COLO668 (cell line): ENCODE results near the gene PRRT2.
A peak's percentile ranks its signal among the peaks of the same experiment; 100 is the strongest.
"Not testable (repeated sequence)": the region's sequence is repeated elsewhere in the genome, so short reads cannot be mapped to it uniquely, and the experiment has no call there.

Source experiments
- DNase-seq: peaks from one replicate; lab custom pipeline; 2025; ENCODE audit not compliant: unreplicated experiment; lab: John Stamatoyannopoulos, UW

PRRT2 gene

DNA sequence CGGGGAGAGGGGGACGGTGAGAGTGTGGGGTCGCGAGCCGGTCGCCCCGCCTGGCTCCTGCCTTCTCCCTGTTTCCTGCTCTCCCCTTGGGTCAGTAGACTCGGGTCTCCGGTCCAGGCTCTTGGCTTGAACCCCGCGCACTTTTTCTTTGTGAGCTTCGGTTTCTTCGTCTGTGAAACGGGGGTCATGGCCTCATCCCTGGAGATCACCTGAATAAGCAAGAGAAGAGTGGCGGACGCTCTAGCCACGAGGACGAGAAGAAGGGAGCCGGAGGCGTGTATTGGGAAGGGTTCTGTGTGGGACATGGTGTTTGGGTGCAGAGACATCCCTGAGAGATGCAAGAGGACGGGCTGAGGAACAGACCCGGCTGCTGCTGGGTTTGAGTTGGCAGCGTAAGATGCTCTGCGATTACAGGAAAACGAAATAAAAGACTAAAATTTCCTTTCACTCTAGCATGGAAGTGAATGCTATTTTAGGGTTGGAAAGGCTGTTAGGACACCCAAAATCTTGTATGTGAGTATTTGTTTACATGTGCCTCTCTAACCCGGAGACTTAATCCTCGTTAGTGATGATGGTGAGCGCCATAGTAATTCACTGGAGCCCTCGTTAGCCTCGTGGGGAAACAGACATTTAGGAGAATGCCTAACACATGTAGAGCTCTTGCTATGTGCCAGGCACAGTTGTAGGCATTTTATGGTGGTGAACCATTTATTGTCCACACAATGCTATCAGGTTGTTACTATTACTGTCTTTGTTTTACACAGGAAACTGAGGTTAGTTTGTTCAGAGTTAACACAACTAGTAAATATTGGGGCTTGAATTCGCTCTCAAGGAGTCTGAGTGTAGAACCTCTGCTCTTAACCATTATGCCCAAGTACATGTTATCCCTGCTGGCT lies 20.8 kb upstream of the PRRT2 start:
- no peak for DNase-seq

DNA sequence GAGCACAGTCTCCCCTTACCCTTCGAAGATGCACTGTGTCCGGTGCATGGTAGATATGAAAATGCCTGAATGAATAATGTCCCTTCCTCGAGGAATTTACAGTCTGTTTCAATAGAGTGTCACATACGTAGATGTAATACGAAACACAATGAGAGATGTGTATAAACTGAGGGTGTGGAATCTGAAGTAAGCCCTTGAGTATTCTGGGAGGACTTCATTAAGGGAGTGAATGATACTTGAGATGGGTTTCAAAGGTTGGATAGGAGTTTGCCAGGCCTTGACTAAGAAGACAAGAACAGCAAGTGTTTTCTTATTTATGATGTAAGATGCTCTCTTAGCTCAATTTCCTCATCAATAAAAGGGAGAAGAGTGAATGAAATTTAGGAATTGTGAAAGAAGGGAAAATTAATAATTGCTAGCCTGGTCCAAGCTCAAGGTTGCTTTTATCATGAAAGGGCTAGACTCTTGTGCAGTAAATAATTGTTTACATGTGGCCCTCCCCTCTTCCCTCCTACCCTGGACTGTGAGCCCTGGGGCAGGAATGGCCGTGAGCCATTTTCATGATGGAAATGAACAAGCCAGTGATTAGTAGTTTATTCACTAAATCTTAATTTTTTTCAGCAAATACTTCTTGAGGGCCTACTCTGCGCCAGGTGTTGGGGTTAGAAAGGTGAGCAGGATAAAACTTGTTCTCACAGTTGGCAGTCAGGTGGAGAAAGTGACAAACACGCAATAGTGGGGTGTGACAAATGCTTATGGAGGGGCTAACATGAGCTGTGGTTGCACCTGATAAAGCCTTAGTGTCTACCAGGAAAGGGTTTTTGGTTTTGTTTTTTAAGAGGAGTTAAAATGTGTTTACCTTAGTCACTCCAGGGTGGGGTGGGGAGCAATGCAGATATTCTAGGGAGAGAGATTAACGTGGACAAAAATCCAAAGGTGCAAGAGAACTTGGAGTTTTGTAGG lies 19.9 kb upstream of the PRRT2 start:
- no peak for DNase-seq

DNA sequence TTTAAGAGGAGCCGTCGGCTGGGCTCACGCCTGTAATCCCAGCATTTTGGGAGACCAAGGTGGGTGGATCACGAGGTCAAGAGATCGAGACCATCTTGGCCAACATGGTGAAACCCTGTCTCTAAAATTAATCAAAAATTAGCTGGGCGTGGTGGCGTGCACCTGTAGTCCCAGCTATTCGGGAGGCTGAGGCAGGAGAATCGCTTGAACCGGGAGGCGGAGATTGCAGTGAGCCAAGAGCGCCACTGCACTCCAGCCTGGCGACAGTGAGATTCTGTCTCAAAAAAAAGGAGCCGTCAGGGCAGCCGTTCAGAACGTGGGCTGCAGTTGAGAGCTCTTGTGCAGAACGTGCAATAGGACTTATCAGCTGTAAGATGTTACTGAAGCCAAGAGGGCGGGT lies 18.8 kb upstream of the PRRT2 start:
- DNase-seq = not testable (repeated sequence)

DNA sequence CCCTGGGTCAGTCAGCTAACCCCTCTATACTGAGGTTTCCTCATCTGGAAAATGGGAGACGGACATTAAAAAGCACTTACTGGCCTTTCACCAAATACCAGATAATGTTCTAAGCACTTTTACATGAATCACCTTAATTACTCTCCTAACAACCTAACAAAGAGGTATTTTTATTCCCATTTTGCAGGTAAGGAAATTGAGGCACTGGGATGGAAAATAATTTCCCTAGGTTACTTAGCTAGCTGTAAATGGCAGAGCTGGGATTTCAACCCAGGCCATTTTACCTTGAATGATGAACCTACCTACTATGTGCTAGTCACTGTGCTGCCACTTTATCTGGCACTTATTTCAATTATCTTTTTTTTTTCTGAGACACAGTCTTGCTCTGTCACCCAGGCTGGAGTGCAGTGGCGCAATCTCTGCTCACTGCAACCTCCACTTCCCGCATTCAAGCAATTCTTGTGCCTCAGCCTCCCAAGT lies 17.7 kb upstream of the PRRT2 start:
- no peak for DNase-seq

DNA sequence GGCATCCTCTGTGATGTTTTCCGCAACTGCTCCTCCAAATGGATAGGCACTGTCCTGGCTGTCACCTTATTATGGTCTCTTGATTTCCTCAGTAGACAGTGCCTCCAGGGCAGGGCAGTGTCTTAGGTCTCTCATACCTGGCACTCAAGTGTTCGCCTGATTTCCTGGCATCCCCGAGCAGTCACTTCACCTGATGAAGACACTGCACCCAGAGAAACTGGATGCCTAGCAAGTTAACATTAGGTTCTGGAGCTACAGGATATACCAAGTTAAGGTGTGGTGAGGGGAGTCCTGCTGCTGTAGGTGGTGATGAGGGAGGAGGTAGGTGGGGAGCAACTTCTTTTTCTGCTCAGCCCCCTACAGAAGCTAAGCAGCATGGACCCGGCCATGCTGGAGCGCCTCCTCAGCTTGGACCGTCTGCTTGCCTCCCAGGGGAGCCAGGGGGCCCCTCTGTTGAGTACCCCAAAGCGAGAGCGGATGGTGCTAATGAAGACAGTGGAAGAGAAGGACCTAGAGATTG lies 9.5 kb upstream of the PRRT2 start:
- no peak for DNase-seq

DNA sequence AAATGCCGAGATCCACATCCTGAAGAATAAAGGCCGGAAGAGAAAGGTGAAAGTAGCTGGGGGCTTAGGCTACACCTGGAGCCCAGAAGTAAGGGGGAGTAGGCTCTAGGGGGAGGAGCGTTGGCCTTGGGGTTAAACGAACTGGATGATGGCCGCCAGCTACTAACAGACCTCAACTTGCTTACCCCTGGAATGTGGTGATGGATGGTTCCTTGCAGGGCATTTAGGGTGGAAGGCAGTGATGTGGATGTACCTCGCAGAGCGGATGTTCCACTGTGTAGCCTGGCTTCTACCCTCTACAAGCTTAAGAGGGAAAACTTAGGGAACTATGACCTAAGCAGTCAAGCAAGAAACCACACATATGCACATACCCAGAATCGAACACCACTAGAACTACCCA lies 8.0 kb upstream of the PRRT2 start:
- DNase-seq = no peak

DNA sequence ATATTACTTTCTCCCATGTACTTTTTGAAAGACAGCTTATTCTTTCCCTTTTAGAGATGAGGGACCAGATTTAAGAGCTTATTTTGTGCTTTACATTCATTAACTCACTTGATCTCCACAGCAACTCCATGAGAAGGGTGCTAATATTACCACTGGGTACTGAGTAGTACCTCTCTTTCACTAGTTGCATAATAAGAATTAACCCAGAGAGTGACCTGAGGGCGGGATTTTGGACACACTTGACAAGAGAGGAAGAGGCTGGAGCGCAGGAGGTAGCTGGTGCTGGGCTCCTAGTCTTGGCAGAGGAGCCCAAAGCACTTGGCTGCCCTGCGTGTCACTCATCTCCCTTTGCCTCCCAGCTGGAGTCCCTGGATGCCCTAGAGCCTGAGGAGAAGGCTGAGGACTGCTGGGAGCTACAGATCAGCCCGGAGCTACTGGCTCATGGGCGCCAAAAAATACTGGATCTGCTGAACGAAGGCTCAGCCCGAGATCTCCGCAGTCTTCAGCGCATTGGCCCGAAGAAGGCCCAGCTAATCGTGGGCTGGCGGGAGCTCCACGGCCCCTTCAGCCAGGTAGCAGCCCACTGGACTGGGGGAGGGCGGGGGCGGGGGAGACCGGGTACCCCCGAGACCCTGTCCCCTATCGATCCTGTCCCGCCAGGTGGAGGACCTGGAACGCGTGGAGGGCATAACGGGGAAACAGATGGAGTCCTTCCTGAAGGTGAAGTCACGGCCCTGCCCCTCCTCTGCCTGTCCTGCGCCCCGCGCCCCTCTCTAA lies 7.3 kb upstream of the PRRT2 start:
- DNase-seq = peak; percentile 36

DNA sequence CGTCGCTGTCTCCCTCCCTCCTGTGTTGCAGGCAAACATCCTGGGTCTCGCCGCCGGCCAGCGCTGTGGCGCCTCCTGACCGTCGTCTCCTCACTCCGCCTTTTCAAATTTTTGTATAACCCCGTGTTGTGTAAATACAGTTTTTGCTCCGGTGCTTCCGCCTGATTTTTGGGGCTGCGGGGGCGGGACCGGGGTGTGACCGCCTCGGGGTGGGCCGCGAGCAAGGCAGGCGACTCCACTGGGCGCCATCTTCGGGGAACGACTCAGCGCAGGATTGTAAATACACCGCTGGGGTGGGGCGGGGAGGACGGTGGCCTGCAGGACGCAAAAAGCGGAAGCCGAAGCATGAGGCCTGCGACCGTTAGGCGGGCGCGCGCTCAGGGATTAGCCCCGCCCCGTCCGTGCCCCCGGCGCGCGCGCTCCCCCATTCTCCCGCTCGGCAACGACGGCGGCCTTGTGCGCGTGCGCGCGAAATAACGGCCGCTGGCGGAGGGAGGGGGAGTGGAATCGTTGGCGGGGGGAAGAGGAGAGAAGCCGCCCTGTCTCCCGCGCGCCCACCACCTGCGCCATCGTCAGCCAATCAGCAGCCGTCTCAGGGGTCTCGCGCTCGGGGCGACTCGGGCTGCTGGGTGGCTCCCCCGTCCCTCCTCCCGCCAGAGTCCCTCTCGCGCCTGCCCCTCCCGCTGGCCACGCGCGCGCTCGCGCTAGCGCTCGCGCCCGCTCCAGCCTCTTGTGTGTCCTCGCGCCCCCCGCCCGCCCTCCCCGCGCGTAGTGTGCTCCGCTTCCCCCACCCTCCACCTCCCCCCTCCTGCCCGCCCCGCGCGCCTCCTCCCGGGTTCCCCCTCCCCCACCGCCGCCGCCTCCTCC lies 6.5 kb upstream of the PRRT2 start:
- peak; percentile 100 for DNase-seq

DNA sequence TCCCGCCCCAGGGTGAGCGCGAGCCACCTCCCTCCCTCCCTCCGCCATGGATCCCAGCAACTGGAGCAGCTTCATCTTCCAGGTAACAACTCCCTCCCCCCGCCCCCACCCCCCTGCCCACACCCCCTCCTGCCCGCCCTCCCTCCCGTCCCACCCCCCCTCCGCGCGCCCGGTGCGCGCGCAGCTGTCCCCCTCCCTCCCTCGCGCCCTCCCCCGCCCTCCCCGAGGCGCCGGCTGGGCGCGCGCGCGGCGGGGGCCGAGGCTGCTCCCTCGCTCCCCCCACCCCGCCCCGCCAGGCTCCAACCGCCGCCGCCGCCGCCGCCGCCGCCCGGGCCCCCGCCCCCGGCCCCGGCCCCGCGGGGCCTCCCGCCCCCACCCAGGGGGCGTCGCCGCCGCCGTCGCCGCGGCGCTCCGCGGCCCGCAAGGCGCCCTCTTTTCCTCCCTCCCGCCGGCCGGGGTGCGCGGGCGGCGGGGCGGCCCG lies 5.9 kb upstream of the PRRT2 start, which contains the start of gene MAZ:
Gene MAZ (plus strand): TSS at position 431 of the 481 bp plus-strand sequence. CDS start 173 bp downstream, outside the sequence.
- DNase-seq = peak; percentile 97

DNA sequence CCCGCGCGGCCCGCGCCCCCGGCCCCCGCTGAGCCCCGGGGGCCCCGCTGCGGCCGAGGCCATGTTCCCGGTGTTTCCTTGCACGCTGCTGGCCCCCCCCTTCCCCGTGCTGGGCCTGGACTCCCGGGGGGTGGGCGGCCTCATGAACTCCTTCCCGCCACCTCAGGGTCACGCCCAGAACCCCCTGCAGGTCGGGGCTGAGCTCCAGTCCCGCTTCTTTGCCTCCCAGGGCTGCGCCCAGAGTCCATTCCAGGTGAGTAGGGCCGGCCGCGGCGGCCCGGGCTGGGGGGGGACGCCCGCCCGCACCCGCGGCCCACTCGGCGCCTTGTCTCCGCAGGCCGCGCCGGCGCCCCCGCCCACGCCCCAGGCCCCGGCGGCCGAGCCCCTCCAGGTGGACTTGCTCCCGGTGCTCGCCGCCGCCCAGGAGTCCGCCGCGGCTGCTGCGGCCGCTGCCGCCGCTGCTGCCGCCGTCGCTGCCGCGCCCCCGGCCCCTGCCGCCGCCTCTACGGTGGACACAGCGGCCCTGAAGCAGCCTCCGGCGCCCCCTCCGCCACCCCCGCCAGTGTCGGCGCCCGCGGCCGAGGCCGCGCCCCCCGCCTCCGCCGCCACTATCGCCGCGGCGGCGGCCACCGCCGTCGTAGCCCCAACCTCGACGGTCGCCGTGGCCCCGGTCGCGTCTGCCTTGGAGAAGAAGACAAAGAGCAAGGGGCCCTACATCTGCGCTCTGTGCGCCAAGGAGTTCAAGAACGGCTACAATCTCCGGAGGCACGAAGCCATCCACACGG lies 5.2 kb upstream of the PRRT2 start:
- DNase-seq = peak; percentile 81

DNA sequence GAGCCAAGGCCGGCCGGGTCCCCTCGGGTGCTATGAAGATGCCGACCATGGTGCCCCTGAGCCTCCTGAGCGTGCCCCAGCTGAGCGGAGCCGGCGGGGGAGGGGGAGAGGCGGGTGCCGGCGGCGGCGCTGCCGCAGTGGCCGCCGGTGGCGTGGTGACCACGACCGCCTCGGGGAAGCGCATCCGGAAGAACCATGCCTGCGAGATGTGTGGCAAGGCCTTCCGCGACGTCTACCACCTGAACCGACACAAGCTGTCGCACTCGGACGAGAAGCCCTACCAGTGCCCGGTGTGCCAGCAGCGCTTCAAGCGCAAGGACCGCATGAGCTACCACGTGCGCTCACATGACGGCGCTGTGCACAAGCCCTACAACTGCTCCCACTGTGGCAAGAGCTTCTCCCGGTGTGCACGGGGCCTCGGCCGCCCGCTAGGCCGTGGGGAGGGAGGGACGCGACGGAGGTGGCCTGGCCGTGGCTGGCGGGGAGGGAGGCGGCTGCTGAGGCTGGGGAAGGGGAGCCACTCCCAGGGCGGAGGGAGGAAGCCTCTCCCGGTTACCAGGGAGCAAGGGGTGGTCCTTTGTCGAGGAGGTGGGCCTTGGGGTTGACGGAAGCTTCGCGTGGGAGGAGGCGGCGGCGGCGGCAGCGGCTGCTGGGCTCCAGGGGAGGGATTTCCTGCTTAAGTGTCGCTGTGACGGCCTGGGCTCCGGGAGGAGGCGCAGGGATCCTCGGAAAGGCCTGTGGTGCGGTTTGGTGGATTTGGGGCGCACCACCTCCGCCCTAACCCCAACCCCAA lies 4.4 kb upstream of the PRRT2 start:
- DNase-seq = peak; percentile 85

DNA sequence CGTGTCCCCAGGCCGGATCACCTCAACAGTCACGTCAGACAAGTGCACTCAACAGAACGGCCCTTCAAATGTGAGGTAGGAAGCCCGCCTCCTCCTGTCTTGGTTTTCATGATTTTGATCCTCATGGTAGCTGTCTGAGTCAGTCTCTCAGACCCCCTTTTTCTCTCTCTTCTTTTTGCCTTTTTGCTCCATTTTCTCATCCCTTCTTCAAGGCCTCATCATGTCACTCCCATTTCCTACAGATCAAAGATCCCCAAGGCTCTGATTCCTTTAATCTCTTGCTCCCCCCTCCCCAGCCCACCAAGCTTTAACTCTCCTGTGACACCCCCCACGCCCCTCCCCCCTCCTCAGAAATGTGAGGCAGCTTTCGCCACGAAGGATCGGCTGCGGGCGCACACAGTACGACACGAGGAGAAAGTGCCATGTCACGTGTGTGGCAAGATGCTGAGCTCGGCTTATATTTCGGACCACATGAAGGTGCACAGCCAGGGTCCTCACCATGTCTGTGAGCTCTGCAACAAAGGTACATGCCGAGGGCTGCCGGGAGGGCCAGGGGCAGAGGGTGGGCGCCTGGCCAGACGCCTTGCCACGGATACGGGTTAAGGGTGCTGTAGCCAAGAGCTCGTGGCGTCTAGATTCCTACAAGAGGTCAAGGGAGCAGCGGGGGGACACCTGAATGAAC lies 3.6 kb upstream of the PRRT2 start:
- DNase-seq = peak; percentile 11

DNA sequence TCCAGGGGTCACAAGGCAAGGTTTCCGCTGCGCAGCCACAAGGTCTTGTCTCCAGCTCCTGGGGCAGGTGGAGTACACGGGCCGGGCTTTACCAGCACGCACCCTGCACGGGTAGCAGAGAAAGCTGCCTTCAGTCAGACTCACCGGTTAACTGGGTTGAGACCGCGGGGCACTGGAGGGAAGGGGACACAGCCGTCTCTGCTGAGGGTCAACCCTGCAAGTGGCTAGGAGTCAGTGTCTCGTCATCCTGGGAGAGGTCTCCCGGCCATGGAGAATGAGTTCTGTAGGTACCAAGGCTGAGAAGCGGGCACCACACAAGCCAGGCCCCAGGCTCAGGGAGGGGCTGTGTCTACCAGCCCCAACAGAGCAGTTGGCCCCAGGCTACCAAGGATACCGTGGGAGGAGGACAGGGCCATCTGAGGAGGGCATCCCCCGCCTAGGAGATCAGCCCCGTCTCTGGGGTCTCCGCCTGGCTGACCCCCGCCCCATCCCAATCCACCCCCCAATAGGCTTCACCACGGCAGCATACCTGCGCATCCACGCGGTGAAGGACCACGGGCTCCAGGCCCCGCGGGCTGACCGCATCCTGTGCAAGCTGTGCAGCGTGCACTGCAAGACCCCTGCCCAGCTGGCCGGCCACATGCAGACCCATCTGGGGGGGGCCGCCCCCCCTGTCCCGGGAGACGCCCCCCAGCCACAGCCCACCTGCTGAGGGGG lies 2.8 kb upstream of the PRRT2 start:
- no peak for DNase-seq

DNA sequence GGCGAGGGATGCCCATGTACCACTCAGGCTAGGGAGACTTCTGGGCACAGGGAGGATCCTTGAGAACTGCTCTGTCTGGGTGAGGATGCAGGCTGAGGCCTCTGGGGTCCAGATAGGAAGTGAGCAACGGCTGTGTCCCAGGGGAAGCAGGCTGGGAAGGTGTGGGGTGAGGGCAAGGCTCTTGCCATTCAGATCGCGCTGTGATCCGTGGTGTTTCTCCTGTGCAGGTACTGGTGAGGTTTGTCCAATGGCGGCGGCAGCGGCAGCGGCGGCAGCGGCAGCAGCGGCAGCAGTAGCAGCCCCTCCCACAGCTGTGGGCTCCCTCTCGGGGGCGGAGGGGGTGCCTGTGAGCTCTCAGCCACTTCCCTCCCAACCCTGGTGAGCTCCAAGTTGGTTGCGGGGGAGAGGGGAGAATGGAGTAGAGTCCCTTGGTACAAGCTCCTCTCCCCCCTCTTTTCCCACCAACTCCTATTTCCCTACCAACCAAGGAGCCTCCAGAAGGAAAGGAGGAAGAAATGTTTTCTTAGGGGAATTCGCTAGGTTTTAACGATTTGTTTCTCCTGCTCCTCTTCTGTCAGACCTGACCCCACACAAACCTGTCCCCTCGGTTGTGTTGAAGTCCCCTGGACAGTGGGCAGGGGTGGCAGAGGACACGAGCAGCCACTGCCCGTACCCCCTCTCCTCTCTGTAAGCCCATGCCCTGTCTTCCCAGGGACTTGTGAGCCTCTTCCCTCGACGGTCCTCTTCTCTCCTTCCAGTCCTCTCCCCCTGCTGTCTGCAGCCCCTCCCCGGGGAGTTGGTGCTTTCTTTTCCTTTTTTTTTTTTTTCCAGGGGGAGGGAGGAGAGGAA lies 1.9 kb upstream of the PRRT2 start:
- peak; percentile 15 for DNase-seq

DNA sequence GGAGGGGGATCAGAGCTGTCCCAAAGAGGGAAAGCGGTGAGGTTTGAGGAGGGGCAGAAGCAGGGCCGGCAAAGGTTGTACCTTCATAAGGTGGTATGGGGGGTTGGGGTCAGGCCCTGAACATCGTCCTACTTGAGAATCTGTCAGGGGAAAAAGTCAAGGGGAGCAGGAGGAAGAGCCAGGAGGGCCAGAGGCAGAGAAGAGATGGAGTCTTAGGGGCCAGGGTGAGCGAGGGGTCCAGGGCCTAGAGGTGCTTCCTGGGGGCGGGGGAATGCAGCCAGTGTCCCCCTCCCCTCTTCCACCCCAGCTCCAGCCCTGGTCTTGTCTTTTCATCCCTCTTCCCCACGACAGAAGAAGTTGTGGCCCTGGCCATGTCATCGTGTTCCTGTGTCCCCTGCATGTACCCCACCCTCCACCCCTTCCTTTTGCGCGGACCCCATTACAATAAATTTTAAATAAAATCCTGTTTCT lies 1.3 kb upstream of the PRRT2 start:
- no peak for DNase-seq
